Gastroesophageal sphincter (tissue), 3 donors: ENCODE measurements around the gene UTP20.

ENCODE experiments used
- CTCF ChIP-seq, 4 experiments: fragments of 200-600 bp in 2 of 4; fragments of 450-650 bp in 2 of 4; sonication (generic) in 1 of 4; IDR thresholded peaks; one replicate each; pipeline ENCODE4 v1.5.1; 2017 to 2019; ENCODE audit warnings: antibody characterized with exemption in 4 of 4, mild to moderate bottlenecking in 2 of 4, moderate library complexity in 2 of 4
- POLR2A ChIP-seq, 2 donors: fragments of 450-650 bp; IDR thresholded peaks; one replicate each; pipeline ENCODE4 v1.6.1; 2017; ENCODE audit warnings: antibody characterized with exemption in 2 of 2, mild to moderate bottlenecking in 2 of 2, moderate library complexity in 1 of 2

- TF ChIP-seq POLR2A (IDR thresholded peaks at IDR 0.05) (no peak), CTCF (IDR thresholded peaks at IDR 0.05) (no peak)
Measured at GRCh38 chr12:101436136-101436535, 156.2 kb downstream of the UTP20 start.
